GM19452 (cell line): Measurements from ENCODE around the gene PTPRCAP.

Experiments
- ATAC-seq: cut with Tn5 transposase; IDR thresholded peaks from one replicate; pipeline ENCODE4 v1.9.1; 2021; ENCODE audit not compliant: unreplicated experiment

PTPRCAP gene

GRCh38 chr11:67398661-67399563, 38.6 kb downstream of the PTPRCAP start:
- ATAC-seq = no peak

- ATAC-seq = no peak
Observed at GRCh38 chr11:67397986-67398660, 39.4 kb downstream of the PTPRCAP start.

GRCh38 chr11:67397536-67397935, 39.9 kb downstream of the PTPRCAP start:
- no peak for ATAC-seq

- ATAC-seq = no peak
Observed at GRCh38 chr11:67396587-67397389, 40.7 kb downstream of the PTPRCAP start.

GRCh38 chr11:67396259-67396581, 41.3 kb downstream of the PTPRCAP start:
- ATAC-seq = no peak

GRCh38 chr11:67395555-67396258, 41.8 kb downstream of the PTPRCAP start:
- ATAC-seq = no peak

- no peak for ATAC-seq
Observed at GRCh38 chr11:67393990-67394389, 43.5 kb downstream of the PTPRCAP start.

- ATAC-seq = no peak
Observed at GRCh38 chr11:67393437-67393836, 44.0 kb downstream of the PTPRCAP start.

- ATAC-seq = no peak
Observed at GRCh38 chr11:67392183-67392715, 45.2 kb downstream of the PTPRCAP start.

- peak; percentile 55 for ATAC-seq
Observed at GRCh38 chr11:67391304-67392182, 45.9 kb downstream of the PTPRCAP start, which contains the start of gene RAD9A. Gene RAD9A, plus strand, starts transcription at chr11:67391986. Its CDS starts 59 bp downstream, at chr11:67392045.

GRCh38 chr11:67390947-67391303, 46.6 kb downstream of the PTPRCAP start:
- ATAC-seq = no peak

GRCh38 chr11:67389477-67389876, 48.0 kb downstream of the PTPRCAP start:
- no peak for ATAC-seq

- no peak for ATAC-seq
Observed at GRCh38 chr11:67387518-67387917, 50.0 kb downstream of the PTPRCAP start.

GRCh38 chr11:67387069-67387468, 50.4 kb downstream of the PTPRCAP start:
- ATAC-seq = no peak
